ENCODE measurements around the gene MZF1.
"Not testable (repeated sequence)": the region's sequence is repeated elsewhere in the genome, so short reads cannot be mapped to it uniquely, and the experiment has no call there.

The MZF1 gene

GRCh38 chr19:58554494-58555368, 18.4 kb downstream of the MZF1 start, which contains the start of gene CHMP2A:
Gene CHMP2A, minus strand, starts transcription at chr19:58555105. Its CDS starts 893 bp downstream, at chr19:58554212.
- no peak for DNase-seq

GRCh38 chr19:58553799-58554493, 19.2 kb downstream of the MZF1 start:
- DNase-seq, result no peak

- DNase-seq, result no peak
Measured at GRCh38 chr19:58552655-58553054, 20.5 kb downstream of the MZF1 start.

- DNase-seq, result no peak
Measured at GRCh38 chr19:58551577-58552471, 21.3 kb downstream of the MZF1 start.

GRCh38 chr19:58551123-58551497, 22.0 kb downstream of the MZF1 start:
- DNase-seq, result no peak

- no peak for DNase-seq
Measured at GRCh38 chr19:58550362-58551122, 22.6 kb downstream of the MZF1 start.

GRCh38 chr19:58549664-58550361, 23.3 kb downstream of the MZF1 start:
- DNase-seq, result no peak

GRCh38 chr19:58548859-58549663, 24.1 kb downstream of the MZF1 start:
- no peak for DNase-seq

- no peak for DNase-seq
Measured at GRCh38 chr19:58547323-58548312, 25.5 kb downstream of the MZF1 start.

- DNase-seq, result no peak
Measured at GRCh38 chr19:58546019-58546530, 27.1 kb downstream of the MZF1 start.

- DNase-seq, result no peak
Measured at GRCh38 chr19:58545286-58546018, 27.7 kb downstream of the MZF1 start.

- no peak for DNase-seq
Measured at GRCh38 chr19:58544591-58545285, 28.4 kb downstream of the MZF1 start.

- no peak for DNase-seq
Measured at GRCh38 chr19:58543826-58544590, 29.1 kb downstream of the MZF1 start, which contains the start of gene TRIM28. Gene TRIM28, plus strand, starts transcription at chr19:58544064. Its CDS starts 694 bp downstream, at chr19:58544758.

- DNase-seq, result not testable (repeated sequence)
Measured at GRCh38 chr19:58542641-58543372, 30.3 kb downstream of the MZF1 start.

GRCh38 chr19:58539169-58539559, 34.0 kb downstream of the MZF1 start:
- DNase-seq, result not testable (repeated sequence)

Data from NCI-H2171 (cell line).